Measurements from ENCODE around the gene ZNF536.
"Not testable (repeated sequence)": the region's sequence is repeated elsewhere in the genome, so short reads cannot be mapped to it uniquely, and the experiment has no call there.

ZNF536 gene

DNA sequence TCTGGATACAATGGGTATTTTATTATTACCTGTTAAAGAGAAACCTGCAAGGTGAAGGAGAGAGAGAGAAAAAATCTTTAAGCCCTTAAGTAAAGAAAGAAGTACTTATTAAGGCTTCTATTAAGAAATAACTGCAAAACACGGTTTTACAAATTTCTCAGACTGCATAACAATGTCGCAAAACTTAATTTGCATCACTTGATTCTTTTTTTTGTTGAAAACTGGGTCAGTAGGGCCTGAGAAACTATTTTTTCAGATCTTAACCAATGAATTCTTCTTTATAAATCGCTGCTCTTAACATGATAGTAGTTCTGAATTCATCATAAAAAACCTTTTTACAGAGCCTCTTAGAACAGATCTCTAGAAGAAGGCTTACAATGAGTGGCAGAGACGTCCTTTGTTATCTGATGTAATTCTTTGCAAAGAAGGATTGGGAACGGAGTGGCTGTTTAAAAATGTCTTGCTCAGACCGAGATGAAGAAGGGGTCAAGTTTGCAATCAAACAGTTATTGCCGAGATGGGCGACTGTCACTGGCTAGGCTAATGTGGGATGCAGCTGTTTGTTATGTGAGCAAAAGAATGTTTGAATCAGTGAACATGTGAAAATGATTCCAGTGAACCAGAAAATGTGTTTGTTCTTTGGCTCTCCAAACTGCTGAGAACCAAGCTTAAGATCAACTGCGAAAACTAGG, 76.3 kb downstream of the ZNF536 start:
- no peak for DNase-seq

DNA sequence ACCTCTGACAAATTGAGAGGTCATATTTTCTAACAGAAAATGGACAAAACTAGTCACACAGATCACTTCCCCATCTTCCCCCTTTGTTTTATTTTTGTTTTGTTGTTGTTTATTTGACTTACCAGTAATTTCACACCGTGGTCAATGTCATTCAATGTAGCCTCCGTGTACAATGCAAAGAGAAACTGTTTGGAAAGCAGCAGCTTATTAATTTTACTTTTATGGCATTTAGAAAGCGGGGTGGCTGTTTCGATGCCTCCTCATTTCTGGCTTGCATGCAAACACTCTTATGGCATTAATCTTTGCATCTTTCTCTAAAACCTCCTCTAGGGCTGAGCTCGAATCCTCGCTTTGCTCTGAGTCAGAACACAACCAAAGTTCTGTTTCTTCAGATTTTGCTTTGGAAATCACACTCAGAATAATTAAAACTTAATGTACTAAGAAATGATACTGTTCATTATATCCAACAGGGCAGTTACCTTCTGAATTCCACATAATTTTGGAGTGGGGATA, 77.0 kb downstream of the ZNF536 start:
- no peak for DNase-seq

DNA sequence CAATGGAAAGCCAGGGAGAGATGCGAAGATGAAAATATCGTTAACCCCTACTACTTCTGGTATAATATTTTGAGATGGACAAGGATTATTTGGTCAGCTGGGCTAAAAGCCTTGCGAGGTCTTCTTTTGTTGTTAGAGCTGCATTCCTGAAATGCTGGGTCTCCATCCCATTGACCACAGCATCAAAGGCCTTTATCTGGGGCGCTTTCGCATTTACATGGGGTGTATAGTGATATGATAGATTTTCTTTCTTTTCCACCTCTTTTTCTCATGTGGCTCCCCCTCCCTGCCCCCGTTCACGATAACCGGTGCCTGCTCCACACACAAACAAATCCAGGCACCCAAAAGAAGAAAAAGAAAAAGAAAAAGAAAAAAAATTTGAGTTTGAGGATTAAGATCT, 77.5 kb downstream of the ZNF536 start:
- no peak for DNase-seq

DNA sequence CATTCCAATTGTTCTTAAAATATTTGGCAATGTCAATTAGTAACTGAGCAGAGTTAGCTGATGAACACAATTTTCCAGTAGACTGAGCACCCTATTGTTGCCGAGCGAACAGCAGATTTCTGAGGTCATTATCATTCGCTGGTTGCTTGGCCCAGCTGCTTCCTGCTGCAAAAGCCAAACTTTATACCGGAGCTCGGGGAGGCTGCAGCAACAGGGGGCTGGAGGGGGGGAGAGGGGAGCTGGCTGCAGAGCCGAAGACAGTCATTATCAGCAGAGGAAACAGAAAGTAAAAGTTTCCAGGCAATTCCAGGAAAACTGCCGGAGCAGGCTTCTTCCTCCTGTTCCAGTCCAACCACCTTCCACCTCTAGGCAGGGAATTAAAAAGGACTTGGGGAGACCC, 77.9 kb downstream of the ZNF536 start:
- DNase-seq: no peak

DNA sequence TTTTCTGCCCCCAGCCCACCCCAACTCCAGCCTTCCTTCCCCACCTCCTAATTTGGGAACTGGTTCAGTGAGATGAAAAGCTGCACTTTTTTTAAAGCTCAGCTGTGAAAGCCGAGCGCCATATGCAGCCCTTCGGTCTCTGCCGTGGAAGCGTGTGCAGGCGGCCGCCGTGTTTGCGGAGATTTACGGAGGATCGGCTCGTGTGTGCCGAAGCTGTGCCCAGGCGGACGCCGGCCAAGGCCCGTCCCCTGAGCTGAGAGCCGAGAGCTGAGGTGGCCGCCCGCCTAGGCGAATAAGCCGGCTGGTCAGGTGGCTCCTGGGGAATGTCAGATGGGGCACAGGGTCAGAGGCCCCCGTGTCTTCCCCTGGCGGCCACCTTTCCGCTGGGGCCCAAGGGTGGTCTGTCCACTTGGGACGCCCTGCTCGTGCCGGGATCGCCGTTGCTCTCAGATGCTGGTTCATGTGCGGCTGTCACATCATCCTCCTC, 78.7 kb downstream of the ZNF536 start:
- DNase-seq: no peak

DNA sequence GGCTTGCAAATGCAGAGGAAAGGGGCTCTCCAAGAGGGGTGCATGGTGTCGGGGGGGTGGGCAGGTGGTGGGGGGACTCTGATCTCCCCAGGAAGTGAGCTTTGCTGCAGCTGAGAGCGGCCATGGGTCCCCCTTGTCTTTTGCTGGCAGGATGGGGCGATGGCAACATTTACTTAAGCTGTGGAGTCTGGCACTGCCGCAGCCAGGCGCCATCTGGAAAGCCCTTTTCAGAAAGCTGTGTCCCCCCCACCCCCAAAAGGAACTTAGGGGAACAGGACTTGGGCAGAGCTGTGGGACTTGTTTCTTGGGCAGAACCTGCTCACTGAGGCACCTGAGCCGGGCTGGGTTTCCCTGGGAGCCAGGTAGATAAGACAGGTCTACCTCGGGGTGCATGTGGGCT, 80.7 kb downstream of the ZNF536 start:
- DNase-seq: no peak

DNA sequence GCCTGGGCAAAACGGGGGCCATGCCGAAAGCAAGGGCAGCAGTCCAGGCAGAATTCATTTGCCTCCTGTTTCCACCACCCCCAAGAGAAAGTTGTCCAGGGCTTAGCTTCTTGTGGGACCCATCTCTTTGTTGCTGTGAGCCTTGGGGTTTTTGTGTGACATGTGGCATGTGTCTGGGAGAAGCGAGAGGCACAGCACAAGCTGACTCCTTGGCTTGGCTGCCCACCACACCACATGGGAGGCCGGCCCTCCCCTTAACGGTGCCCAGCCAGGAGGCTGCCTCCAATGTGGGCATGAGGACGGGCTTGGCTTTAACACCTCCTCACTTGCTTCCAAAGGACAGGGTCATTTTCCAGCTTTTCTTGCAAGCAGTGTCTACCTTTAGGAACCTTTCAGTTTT, 81.6 kb downstream of the ZNF536 start:
- no peak for DNase-seq

DNA sequence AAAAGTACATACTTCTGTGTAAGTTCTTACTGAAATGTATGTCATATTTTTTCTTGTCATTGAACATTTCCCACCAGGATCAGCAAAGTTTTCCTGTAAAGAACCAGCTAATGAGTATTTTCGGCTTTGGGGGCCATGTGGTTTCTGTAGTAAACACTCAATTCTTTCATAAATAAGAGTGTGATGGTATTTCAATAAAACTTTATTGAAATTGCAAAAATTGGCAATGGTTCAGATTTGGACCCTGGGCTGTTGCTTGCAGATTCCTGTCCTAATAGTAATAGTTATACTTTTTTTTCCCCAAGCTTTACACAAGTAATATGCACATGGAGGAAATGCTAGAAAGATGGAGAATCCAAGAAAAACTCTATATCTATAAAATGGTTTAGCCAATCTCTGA, 83.7 kb downstream of the ZNF536 start:
- no peak for DNase-seq

DNA sequence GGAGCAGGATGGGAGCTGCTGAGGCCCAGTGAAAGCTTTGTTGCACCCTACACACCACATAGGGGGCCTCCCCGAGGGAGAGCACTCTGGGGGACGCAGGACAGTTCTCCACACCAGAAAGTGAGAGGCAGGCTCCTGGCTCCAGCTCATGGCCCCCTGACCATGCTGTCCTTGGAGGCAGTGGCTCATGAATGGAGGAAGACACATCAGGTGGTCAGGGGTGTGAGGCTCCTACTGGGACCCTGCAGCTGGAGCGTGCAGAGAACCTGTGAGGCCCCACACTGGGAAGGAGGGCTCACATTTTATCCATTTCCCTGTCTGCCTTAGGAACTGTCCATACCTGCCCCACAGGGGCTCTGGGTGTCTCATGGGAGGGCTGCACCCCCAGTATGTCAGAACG, 85.3 kb downstream of the ZNF536 start:
- DNase-seq: no peak

DNA sequence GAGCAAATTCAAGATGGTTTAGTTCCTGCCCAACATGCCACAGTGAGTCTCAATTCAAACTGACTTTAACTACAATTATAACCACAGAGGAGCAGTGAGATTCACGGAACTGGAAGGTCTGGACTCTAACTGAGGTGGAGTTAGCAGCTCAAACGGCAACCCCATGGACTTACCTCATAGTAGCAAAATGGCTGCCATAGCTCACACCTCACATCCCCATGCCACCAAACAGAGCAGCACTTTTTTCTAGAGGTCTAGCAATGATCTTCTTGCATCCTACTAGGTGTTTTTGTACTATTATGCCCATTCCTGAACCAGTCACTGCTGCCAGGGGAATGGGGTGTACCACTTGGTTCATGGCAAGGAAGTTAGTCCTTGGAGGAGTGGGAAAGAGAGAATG, 87.7 kb downstream of the ZNF536 start:
- no peak for DNase-seq

DNA sequence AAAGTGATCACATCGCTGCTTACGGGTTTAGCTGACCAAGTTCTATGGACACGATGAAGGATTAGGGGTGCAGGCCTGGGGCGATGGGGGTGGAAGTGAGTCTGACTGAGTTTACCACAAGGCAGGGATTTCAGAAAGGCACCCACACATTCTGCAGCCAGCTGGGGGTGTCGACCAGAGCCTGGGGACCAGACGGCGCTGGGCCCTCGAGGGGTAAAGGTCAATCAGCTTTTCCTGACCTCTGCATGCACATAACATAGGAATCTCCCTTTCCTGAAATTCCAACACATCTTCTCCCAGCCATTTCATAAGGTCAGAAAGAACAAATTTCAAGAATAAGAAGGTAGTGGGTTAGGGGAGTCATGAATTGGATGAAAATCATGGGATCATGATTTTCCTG, 92.0 kb downstream of the ZNF536 start:
- DNase-seq: no peak

DNA sequence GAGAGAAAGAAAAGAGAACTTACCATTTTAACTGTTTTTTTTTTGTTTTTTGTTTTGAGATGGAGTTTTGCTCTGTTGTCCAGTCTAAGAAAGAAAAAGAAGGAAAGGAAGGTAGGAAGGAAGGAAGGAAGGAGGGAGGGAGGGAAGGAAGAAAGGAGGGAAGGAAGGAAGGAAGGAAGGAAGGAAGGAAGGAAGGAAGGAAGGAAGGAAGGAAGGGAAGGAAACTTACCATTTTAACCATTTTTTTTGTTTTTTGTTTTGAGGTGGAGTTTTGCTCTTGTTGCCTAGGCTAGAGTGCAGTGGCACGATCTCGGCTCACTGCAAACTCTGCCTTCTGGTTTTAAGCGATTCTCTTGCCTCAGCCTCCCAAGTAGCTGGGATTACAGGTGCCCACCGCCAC, 94.4 kb downstream of the ZNF536 start:
- DNase-seq: not testable (repeated sequence)

DNA sequence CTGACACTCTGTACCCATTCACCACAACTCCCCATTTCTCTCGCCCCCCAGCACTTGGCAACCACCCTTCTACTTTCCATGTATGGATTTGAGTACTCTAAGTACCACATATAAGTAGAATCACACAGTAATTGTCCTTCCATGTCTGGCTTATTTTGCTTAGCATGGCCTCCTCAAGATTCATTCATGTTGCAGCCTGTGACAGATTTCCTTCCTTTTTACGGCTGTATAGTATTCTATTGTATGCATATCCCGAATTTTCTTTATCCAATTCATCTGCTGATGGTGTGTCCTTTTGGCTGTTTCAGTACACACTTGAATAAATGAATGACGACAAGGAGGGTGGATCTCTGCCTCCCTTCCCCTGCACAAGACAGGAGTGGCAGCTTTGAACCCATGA, 95.1 kb downstream of the ZNF536 start:
- DNase-seq: no peak

DNA sequence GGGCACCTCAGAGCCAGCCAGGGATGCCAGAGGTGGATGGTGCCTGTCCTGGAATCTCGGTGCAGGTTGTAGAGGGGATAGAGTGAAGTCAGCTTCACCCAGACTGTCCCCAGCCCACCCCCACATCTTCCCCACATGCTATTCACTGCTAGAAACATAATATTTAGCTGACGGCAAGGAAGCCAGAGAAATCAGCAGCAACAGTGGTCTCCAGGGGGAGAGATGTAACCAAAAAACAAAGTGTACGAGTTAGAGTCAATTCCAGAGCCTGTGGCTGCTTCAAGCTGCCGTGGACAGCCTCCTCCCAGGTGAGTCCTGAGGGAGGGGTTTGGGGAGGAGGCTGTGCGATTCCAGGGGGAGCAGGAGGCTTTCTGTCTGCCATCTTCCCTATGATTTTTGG, 97.6 kb downstream of the ZNF536 start:
- DNase-seq: no peak

DNA sequence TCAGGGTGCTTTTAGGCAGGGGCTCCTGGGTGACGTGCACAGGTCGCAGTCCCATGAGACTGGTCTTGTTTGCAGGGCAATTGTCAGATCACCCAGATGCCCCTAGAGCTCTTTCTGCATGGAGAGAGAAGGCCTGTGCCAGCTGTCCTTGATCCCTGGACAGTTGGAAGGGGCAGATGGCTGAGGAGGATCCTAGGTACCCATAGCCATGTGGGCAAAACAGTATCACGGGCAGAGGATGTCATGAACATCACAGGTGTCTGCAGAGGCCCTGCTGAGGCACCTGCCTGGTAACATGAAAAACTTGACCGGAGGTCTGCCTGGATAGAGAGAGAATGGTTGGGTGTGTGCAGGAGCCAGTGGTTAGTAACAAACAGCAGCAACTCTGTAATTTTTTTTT, 99.3 kb downstream of the ZNF536 start:
- no peak for DNase-seq

DNA sequence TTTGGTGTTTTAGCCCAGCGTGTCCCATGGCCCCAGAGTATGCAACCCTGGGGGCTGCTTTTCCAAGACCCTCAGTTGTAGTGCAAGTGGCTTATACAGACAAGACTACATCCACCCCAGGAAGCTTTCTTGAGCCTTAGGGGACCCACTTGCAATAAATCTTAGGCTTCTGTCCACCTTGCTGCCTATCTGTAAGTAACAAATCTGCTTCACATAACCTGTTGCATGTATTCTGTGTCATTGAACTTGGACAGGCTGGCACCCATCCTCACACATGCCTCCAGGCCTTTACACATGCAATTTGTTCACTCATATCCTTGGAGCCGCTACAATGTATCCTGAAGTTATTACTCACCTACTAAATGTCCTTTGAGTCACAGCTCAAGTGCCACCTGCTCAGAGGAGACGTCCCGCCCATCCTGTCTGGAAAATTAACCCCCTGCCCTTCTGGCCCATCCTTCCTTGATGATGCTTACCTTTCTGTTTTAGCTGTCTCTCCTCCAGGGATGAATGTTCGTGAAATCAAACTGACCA, 101.2 kb downstream of the ZNF536 start:
- DNase-seq: no peak

DNA sequence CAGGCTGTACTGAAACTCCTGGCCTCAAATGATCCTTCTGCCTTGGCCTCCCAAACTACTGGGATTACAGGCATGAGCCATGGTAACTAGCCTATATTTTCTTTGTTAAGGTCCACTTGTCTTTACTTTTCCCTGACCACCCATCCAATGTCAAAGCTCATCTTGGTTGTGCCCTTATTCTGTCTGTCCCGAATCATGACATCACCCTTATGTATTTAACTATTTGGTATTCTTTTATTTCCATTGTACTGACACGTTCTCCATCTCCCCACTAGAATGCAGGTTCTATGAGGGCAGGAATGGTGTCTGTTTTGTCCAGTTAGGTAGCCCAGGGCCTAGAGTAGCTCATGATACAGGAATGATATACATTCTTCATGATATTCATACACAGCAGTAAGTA, 104.8 kb downstream of the ZNF536 start:
- no peak for DNase-seq

DNA sequence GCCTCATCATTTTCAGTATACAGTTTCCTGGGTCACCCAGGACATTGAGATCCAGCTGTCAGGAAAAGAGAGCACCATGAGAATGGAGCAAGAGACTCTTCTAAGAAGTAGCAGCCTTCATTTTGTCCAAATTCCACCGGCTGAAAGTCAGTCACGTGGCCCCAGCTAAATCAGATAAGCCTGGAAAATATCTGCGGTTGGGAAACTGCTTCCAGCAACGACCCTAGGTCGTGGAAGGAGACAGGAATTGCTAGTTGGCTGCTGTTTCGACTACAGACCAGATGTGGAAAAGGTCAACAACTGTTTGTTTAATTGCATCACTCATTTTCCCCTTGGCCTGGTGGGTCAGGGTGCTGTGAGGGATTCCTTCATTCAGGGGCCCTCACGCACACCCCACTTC, 107.0 kb downstream of the ZNF536 start:
- DNase-seq: no peak

DNA sequence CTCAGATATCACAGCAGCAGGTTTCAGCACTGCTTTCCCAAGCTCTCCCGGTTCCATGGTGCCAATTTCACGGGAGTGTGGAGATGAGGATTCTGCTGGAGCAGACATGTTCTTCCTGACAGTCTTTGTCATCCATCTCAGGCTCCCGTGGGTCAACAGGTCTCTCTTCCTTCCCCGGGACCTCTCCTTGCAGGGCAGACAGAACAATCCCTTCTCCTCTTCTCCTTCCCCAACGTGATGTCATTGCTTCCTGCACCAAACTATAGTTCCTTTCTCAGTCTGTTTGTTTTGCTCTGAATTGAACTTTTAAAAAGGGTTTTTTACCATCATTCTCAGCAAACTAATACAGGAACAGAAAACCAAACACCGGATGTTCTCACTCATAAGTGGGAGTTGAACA, 107.9 kb downstream of the ZNF536 start:
- no peak for DNase-seq

DNA sequence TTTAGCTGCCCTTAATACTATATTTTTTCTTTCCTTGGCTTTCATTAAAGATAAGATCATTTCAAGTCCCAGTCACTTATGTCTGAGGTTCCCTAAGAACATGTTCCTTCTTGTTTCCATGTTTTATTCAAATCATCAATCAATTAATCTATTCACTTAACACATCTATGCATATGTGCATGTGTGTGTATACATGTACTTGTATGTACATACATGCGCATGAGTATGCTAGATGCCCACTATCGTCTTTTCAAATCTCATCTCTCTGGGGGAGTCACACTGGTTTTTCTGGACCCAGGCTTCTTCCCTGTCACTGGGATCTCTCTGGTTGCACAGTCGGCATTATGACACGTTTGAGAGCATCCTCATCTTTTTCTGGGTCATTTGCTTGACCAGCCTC, 108.9 kb downstream of the ZNF536 start:
- DNase-seq: no peak

DNA sequence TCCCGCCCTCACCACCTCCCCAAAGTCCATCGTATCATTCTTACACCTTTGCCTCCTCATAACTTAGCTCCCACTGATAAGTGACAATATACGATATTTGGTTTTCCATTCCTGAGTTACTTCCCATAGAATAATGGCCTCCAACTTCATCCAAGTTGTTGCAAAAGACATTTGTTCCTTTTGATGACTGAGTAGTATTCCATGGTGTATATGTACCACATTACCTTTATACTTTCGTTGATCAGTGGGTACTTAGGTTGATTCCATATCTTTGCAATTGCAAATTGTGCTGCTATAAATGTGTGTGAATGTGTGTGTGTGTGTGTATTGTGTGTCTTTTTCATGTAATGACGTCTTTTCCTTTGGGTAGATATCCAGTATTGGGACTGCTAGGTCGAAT, 109.6 kb downstream of the ZNF536 start:
- DNase-seq: no peak

DNA sequence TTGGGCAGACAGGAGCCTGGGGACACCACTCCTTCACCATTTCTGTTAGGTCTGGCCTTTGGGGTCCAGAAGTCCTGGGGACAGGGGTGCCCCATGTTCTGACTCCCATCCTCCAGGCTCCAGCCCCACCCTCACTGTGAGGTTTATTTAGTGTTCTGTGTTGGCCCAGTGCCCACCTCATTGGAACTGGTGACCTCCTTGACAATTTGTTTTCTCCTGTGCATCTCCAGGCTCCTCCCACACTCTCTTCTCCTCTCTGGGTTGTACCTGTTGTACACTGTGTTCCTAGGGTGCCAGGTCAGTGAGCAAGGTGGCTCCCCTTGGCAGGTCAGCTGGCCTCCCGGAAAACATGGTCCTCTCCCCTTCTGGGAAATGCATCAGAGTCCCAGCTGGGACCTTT, 110.8 kb downstream of the ZNF536 start:
- DNase-seq: no peak

DNA sequence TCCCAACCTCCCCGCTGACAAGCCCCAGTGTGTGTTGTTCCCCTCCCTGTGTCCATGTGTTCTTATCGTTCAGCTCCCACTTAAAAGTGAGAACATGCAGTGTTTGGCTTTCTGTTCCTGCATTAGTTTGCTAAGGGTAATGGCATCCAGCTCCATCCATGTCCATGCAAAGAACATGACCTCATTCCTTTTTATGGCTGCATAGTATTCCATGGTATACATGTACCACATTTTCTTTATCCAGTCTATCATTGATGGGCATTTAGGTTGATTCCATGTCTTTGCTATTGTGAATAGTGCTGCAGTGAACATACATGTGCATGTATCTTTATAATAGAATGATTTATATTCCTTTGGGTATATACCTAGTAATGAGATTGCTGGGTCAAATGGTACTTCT, 114.1 kb downstream of the ZNF536 start:
- not testable (repeated sequence) for DNase-seq

DNA sequence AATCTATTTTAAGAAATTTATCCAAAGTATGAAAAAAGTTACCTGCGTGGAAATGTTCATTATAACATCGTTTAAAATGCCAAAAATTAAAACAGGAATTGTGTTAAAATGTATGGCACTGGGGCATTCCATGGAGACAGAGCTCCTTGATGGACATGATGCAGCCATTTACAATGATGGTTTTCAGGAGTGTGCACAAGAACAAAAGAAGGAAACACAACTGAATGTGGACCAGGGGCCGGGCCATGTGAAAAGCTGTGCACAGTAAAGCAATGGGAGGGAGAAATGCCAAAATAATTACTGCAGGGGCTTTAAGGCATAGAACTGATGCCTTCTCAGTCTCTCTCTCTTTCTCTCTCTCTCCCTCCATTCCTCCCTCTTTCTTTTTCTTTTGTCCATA, 115.0 kb downstream of the ZNF536 start:
- DNase-seq: no peak

DNA sequence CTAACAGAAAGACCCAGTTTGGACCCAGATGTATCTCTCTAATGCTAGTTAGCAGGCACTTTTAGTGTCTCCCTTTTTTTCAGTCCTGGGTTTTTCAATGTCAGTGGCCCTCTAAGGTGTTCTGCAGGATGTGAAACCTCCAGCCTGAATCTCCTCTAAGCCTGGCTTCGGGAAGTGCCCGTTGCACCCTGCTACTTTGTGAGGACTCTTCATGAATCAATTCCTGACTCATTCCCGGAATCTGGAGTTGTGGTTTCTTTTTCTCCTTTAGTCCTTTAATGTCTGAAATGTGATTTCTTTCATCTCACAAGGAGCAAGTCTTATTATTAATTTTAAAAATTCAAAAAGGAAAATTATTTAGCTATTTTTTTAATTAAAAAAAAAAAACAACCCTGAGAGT, 116.0 kb downstream of the ZNF536 start:
- DNase-seq: no peak
